PFSK-1 (cell line): ENCODE results near the gene ABI3BP.

Experiments
- FOXP2 ChIP-seq: optimal IDR thresholded peaks from 2 replicates; pipeline ENCODE3; 2011; ENCODE audit warnings: borderline replicate concordance, control low read depth, inconsistent platforms; ENCODE audit not compliant: insufficient read depth; ENCODE audit errors: extremely low read length, extremely low read depth
- POLR2AphosphoS5 ChIP-seq: IDR thresholded peaks from 2 replicates; pipeline ENCODE4 v1.6.1; 2012; ENCODE audit warnings: low read depth, mild to moderate bottlenecking, control low read depth, low read length, moderate library complexity
- REST ChIP-seq, 2 experiments: IDR thresholded peaks; 2 replicates each; pipeline versions ENCODE4 v1.6.1 to v1.8.0; 2011 to 2012; ENCODE audit warnings: low read depth in 2 of 2, low read length in 2 of 2, control low read depth in 1 of 2, inconsistent platforms in 1 of 2, mild to moderate bottlenecking in 1 of 2, moderate library complexity in 1 of 2; ENCODE audit not compliant: insufficient read depth in 1 of 2
- SIN3A ChIP-seq: IDR thresholded peaks from 2 replicates; pipeline ENCODE4 v1.6.1; 2012; ENCODE audit warnings: mild to moderate bottlenecking, low read length, moderate library complexity, borderline replicate concordance; ENCODE audit not compliant: insufficient read depth
- TAF1 ChIP-seq: IDR thresholded peaks from 2 replicates; pipeline ENCODE4 v1.6.1; 2012; ENCODE audit warnings: low read length, control low read depth, borderline replicate concordance; ENCODE audit not compliant: insufficient read depth

GRCh38 chr3:100811779-100812507 is 181.3 kb downstream of the ABI3BP start:
- TF ChIP-seq REST (IDR thresholded peaks at IDR 0.05; ENCODE audit: insufficient read depth in 1 of 2, low read depth in 2 of 2, low read length in 2 of 2) (no peak), POLR2AphosphoS5 (no peak), TAF1 (no peak), SIN3A (no peak), FOXP2 (no peak)
